Keratinocyte (primary cell): Measurements from ENCODE around the gene CHST14. TPM values are rescaled to one million over a fixed set of nuclear protein-coding genes. Genes with fewer than 3 reads are reported as not detected.

ENCODE experiments used
- DNase-seq: peaks from one replicate; pipeline ENCODE4 v3.0.0-alpha.2; 2011; ENCODE audit warnings: low read depth, missing footprints, low spot score
- FAIRE-seq: peaks from 2 replicates; lab custom pipeline; 2011; peaks lifted over from hg19 to GRCh38; lab: Jason Lieb, UNC
- H2AFZ ChIP-seq: 2 replicates; pipeline ENCODE4 v1.6.0; 2012; ENCODE audit warnings: low read length, control low read depth, inconsistent platforms; ENCODE audit not compliant: control insufficient read depth
- H3K27ac ChIP-seq: 2 replicates; pipeline ENCODE4 v1.5.1; 2011; ENCODE audit warnings: low read length; ENCODE audit not compliant: control insufficient read depth, insufficient read depth
- H3K27me3 ChIP-seq: 3 replicates; pipeline ENCODE4 v1.6.0; 2011; ENCODE audit warnings: low read length; ENCODE audit not compliant: control insufficient read depth, insufficient read depth; ENCODE audit errors: extremely low read depth
- H3K36me3 ChIP-seq, 2 experiments: 2 replicates in 1 of 2; 3 replicates in 1 of 2; pipeline ENCODE4 v1.5.1; 2011; ENCODE audit warnings: low read length in 2 of 2, mild to moderate bottlenecking in 1 of 2; ENCODE audit not compliant: control insufficient read depth in 2 of 2, insufficient read depth in 2 of 2; ENCODE audit errors: extremely low read depth in 1 of 2
- H3K4me1 ChIP-seq: 3 replicates; pipeline ENCODE4 v1.5.1; 2011; ENCODE audit warnings: low read length; ENCODE audit not compliant: control insufficient read depth, insufficient read depth; ENCODE audit errors: extremely low read depth
- H3K4me2 ChIP-seq: 3 replicates; pipeline ENCODE4 v1.6.0; 2011; ENCODE audit warnings: low read depth, low read length; ENCODE audit not compliant: control insufficient read depth, insufficient read depth; ENCODE audit errors: extremely low read depth
- H3K4me3 ChIP-seq, 3 experiments: fragments of 200-600 bp in 1 of 3; sonication (generic) in 1 of 3; 2 replicates in 2 of 3; 3 replicates in 1 of 3; pipeline ENCODE4 v1.5.1; 2011 to 2016; ENCODE audit warnings: low read length in 3 of 3, mild to moderate bottlenecking in 3 of 3, control low read depth in 2 of 3, inconsistent platforms in 1 of 3, low read depth in 1 of 3, mixed read lengths in 1 of 3, mixed run types in 1 of 3, moderate library complexity in 1 of 3; ENCODE audit not compliant: control insufficient read depth in 2 of 3, insufficient read depth in 2 of 3; ENCODE audit errors: extremely low read depth in 1 of 3
- H3K79me2 ChIP-seq: 2 replicates; pipeline ENCODE4 v1.6.0; 2012; ENCODE audit warnings: low read length; ENCODE audit not compliant: control insufficient read depth, insufficient read depth
- H3K9ac ChIP-seq: 3 replicates; pipeline ENCODE4 v1.6.0; 2011; ENCODE audit warnings: low read length; ENCODE audit not compliant: control insufficient read depth, insufficient read depth; ENCODE audit errors: extremely low read depth
- H3K9me1 ChIP-seq: 3 replicates; pipeline ENCODE4 v1.6.0; 2011; ENCODE audit warnings: low read length; ENCODE audit not compliant: control insufficient read depth, insufficient read depth; ENCODE audit errors: extremely low read depth
- H3K9me3 ChIP-seq: 2 replicates; pipeline ENCODE4 v1.5.1; 2012; ENCODE audit warnings: low read depth, low read length; ENCODE audit not compliant: control insufficient read depth
- H4K20me1 ChIP-seq: 3 replicates; pipeline ENCODE4 v1.6.0; 2011; ENCODE audit warnings: low read length; ENCODE audit not compliant: control insufficient read depth, insufficient read depth; ENCODE audit errors: extremely low read depth
- EZH2 ChIP-seq: IDR thresholded peaks from one replicate; pipeline ENCODE4 v1.6.1; 2012; ENCODE audit warnings: inconsistent platforms, mild to moderate bottlenecking, low read length, moderate library complexity
- dilution Hi-C: fragments of 300-500 bp; cut with MboI; formaldehyde crosslinking; loops from one replicate; pipeline ENCODE4 v1.7.0; 2020; ENCODE audit warnings: low sequenced_read_pairs; ENCODE audit not compliant: extremely low pct_ligation_motif_present
- polyA plus RNA-seq, 5 experiments: library from polyadenylated mRNA; depleted of rRNA in 3 of 5; stranded (reverse) in 3 of 5; stranded (forward) in 1 of 5; unstranded in 1 of 5; fragments of >200 nt; gene quantifications; 1 replicate in 1 of 5; 2 replicates in 3 of 5; 3 replicates in 1 of 5; pipeline versions ENCODE4 v1.2.1 to v1.2.3, GENCODE V29; 2011 to 2012; ENCODE audit warnings: missing spikeins in 2 of 5, low read depth in 1 of 5, low replicate concordance in 1 of 5
- TF ChIP-seq, protein P1 (sequence below), 3 experiments: IDR thresholded peaks in 1 of 3; conservative IDR thresholded peaks in 1 of 3; optimal IDR thresholded peaks in 1 of 3; 2 replicates in 2 of 3; 3 replicates in 1 of 3; pipeline versions ENCODE3 to v1.5.1; 2011; ENCODE audit warnings: low read length in 3 of 3, mild to moderate bottlenecking in 3 of 3, moderate library complexity in 2 of 3, control low read depth in 1 of 3, inconsistent platforms in 1 of 3; ENCODE audit not compliant: insufficient read depth in 2 of 3; ENCODE audit errors: extremely low read depth in 1 of 3

The CHST14 gene
- polyA plus RNA-seq, 1 donor (not counting 4 experiments of a cell fraction or from before 2014, with no cell fraction given): 1.5 TPM

DNA sequence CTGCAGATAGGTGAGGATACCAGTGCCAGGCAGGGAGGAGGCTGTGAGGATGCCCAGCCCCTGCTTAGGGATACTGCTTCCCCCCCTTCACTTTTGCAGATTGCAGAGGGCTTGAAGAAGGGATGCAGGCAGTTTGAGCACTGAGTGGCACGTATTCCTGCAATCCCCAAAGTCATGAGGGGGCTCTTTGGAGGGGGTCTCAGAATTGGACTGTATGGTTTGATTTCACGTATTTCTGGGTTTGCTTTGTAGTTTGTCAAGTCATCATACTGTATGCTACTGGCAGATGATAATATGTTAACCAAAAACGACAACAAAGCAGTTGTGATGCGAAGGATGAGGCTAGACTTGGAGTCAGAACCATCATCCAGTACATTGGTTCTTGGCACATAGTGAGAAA is 28.1 kb downstream of the CHST14 start:
- Histone ChIP-seq H4K20me1 (no peaks in the 10 kb centered on the region), H3K27me3 (no peaks in the 10 kb centered on the region), H3K9me1 (no peaks in the 10 kb centered on the region), H2AFZ (no peak overlapping the region), H3K9me3 (no peaks in the 10 kb centered on the region), H3K4me1 (peaks cover 17% of the 10 kb centered on the region), H3K36me3 (no peaks in the 10 kb centered on the region), H3K27ac (no peak overlapping the region), H3K4me3 (no peak overlapping the region), H3K79me2 (no peaks in the 10 kb centered on the region), H3K4me2 (no peak overlapping the region), H3K9ac (no peak overlapping the region)
- dilution Hi-C loops: no loop called here
- FAIRE-seq (no peak), DNase-seq (no peak)
- TF ChIP-seq, protein P1, sequence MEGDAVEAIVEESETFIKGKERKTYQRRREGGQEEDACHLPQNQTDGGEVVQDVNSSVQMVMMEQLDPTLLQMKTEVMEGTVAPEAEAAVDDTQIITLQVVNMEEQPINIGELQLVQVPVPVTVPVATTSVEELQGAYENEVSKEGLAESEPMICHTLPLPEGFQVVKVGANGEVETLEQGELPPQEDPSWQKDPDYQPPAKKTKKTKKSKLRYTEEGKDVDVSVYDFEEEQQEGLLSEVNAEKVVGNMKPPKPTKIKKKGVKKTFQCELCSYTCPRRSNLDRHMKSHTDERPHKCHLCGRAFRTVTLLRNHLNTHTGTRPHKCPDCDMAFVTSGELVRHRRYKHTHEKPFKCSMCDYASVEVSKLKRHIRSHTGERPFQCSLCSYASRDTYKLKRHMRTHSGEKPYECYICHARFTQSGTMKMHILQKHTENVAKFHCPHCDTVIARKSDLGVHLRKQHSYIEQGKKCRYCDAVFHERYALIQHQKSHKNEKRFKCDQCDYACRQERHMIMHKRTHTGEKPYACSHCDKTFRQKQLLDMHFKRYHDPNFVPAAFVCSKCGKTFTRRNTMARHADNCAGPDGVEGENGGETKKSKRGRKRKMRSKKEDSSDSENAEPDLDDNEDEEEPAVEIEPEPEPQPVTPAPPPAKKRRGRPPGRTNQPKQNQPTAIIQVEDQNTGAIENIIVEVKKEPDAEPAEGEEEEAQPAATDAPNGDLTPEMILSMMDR (optimal IDR thresholded peaks at IDR 0.05 in 1 of 3, IDR thresholded peaks at IDR 0.05 in 1 of 3, conservative IDR thresholded peaks at IDR 0.05 in 1 of 3; ENCODE audit: extremely low read depth in 1 of 3, insufficient read depth in 2 of 3, low read length in 3 of 3): no peak
- no peak for TF ChIP-seq EZH2

DNA sequence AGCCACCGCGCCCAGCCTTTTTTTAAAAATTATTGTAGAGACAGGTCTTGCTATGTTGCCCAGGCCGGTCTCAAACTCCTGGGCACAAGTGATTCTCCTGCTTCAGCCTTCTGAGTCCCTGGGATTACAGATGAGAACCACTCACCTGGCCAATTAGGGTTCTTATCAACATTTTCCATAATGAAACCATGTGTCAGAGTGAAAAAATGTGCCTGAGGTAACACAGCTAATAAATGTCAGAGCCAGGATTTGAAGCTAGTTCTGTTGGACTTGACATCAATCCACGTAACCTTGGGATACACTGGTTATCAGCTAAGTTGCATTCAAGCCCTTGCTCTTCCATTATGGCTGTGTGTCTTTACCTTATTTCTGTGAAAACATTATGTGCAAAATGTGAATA is 29.1 kb downstream of the CHST14 start:
- Histone ChIP-seq H4K20me1 (no peaks in the 10 kb centered on the region), H3K9ac (no peak overlapping the region), H3K4me1 (peaks cover 17% of the 10 kb centered on the region), H3K9me3 (no peaks in the 10 kb centered on the region), H2AFZ (no peak overlapping the region), H3K4me2 (no peak overlapping the region), H3K9me1 (no peaks in the 10 kb centered on the region), H3K36me3 (no peaks in the 10 kb centered on the region), H3K27me3 (no peaks in the 10 kb centered on the region), H3K79me2 (no peaks in the 10 kb centered on the region), H3K4me3 (no peak overlapping the region), H3K27ac (no peak overlapping the region)
- dilution Hi-C loops: no loop called here
- TF ChIP-seq EZH2: no peak
- TF ChIP-seq, protein P1 (optimal IDR thresholded peaks at IDR 0.05 in 1 of 3, IDR thresholded peaks at IDR 0.05 in 1 of 3, conservative IDR thresholded peaks at IDR 0.05 in 1 of 3; ENCODE audit: extremely low read depth in 1 of 3, insufficient read depth in 2 of 3, low read length in 3 of 3): no peak
- FAIRE-seq (peak; percentile 64), DNase-seq (no peak)
